Activated CD4-positive, CD25-positive, alpha-beta regulatory T cell treated with anti-CD3 and anti-CD28 coated beads, Interleukin-2, amount 50 U/mL, for 72 hours (primary cell): ENCODE data around the gene NSL1.
"Not testable (repeated sequence)": the region's sequence is repeated elsewhere in the genome, so short reads cannot be mapped to it uniquely, and the experiment has no call there.

Experiments used
- DNase-seq: peaks from one replicate; pipeline ENCODE4 v3.0.0; 2021

Gene NSL1

GRCh38 chr1:212746546-212746945, 45.0 kb downstream of the NSL1 start:
- DNase-seq = no peak

GRCh38 chr1:212745303-212745702, 46.3 kb downstream of the NSL1 start:
- no peak for DNase-seq

GRCh38 chr1:212743901-212744475, 47.6 kb downstream of the NSL1 start:
- DNase-seq = no peak

GRCh38 chr1:212738330-212738729, 53.2 kb downstream of the NSL1 start:
- DNase-seq = no peak

- DNase-seq = no peak
Measured at GRCh38 chr1:212737559-212737958, 54.0 kb downstream of the NSL1 start.

- no peak for DNase-seq
Measured at GRCh38 chr1:212733109-212733508, 58.5 kb downstream of the NSL1 start.

GRCh38 chr1:212731630-212732029, 59.9 kb downstream of the NSL1 start:
- DNase-seq = no peak

- no peak for DNase-seq
Measured at GRCh38 chr1:212728606-212729005, 63.0 kb downstream of the NSL1 start.

GRCh38 chr1:212727386-212728181, 64.0 kb downstream of the NSL1 start:
- DNase-seq = no peak

GRCh38 chr1:212724679-212725078, 66.9 kb downstream of the NSL1 start:
- not testable (repeated sequence) for DNase-seq

GRCh38 chr1:212722270-212722957, 69.2 kb downstream of the NSL1 start:
- no peak for DNase-seq

- no peak for DNase-seq
Measured at GRCh38 chr1:212721388-212722247, 70.0 kb downstream of the NSL1 start.

GRCh38 chr1:212719633-212720032, 71.9 kb downstream of the NSL1 start:
- no peak for DNase-seq

GRCh38 chr1:212718499-212718898, 73.1 kb downstream of the NSL1 start:
- DNase-seq = no peak

GRCh38 chr1:212716161-212716560, 75.4 kb downstream of the NSL1 start:
- DNase-seq = no peak

GRCh38 chr1:212713465-212714136, 78.0 kb downstream of the NSL1 start:
- no peak for DNase-seq

GRCh38 chr1:212712451-212713303, 78.9 kb downstream of the NSL1 start:
- DNase-seq = no peak

GRCh38 chr1:212711974-212712373, 79.6 kb downstream of the NSL1 start:
- not testable (repeated sequence) for DNase-seq

- DNase-seq = no peak
Measured at GRCh38 chr1:212710566-212710965, 81.0 kb downstream of the NSL1 start.

- no peak for DNase-seq
Measured at GRCh38 chr1:212703991-212704564, 87.5 kb downstream of the NSL1 start.

- no peak for DNase-seq
Measured at GRCh38 chr1:212702672-212703071, 88.9 kb downstream of the NSL1 start.
